ENCODE data around the gene DDRGK1. TPM values are rescaled to one million over a fixed set of nuclear protein-coding genes. Genes with fewer than 3 reads are reported as not detected.

Gene DDRGK1
- total RNA-seq, 2 donors from 2014 or later, result 43.8 to 48.0 TPM

- H3K36me3 ChIP-seq, result no peaks in the 10 kb centered on the region
- H3K4me1 ChIP-seq, result peaks cover 0 to 24% of the 10 kb centered on the region in 2 donors
- H3K9me3 ChIP-seq, result no peaks in the 10 kb centered on the region
- H3K27me3 ChIP-seq, result no peaks in the 10 kb centered on the region
- no peak for DNase-seq (ENCODE audit: low spot score)
- TF ChIP-seq CTCF (IDR thresholded peaks at IDR 0.05), result no peak
- peak overlapping the region in 1 of 2 donors; percentile 68 for H3K27ac ChIP-seq
- peak overlapping the region; percentile 80 to 92 for H3K4me3 ChIP-seq
Measured at GRCh38 chr20:3172126-3172932, 32.2 kb downstream of the DDRGK1 start.

- peaks cover 0 to 24% of the 10 kb centered on the region in 2 donors for H3K4me1 ChIP-seq
- no peaks in the 10 kb centered on the region for H3K36me3 ChIP-seq
- no peak for DNase-seq (ENCODE audit: low spot score)
- no peak for TF ChIP-seq CTCF (IDR thresholded peaks at IDR 0.05)
- no peaks in the 10 kb centered on the region for H3K27me3 ChIP-seq
- no peaks in the 10 kb centered on the region for H3K9me3 ChIP-seq
- no peak overlapping the region for H3K4me3 ChIP-seq
- H3K27ac ChIP-seq, result no peak overlapping the region
Measured at GRCh38 chr20:3171391-3172125, 32.9 kb downstream of the DDRGK1 start.

- H3K27ac ChIP-seq, result no peak overlapping the region
- no peak for DNase-seq (ENCODE audit: low spot score)
- no peaks in the 10 kb centered on the region for H3K27me3 ChIP-seq
- H3K4me3 ChIP-seq, result no peak overlapping the region
- H3K36me3 ChIP-seq, result no peaks in the 10 kb centered on the region
- H3K9me3 ChIP-seq, result no peaks in the 10 kb centered on the region
- no peak for TF ChIP-seq CTCF (IDR thresholded peaks at IDR 0.05)
- peaks cover 0 to 19% of the 10 kb centered on the region in 2 donors for H3K4me1 ChIP-seq
Measured at GRCh38 chr20:3168829-3169590, 35.5 kb downstream of the DDRGK1 start.

GRCh38 chr20:3168079-3168828 is 36.2 kb downstream of the DDRGK1 start:
- TF ChIP-seq CTCF (IDR thresholded peaks at IDR 0.05), result no peak
- Histone ChIP-seq H3K9me3 (no peaks in the 10 kb centered on the region), H3K36me3 (no peaks in the 10 kb centered on the region), H3K27ac (peak overlapping the region; percentile 26 to 40), H3K27me3 (no peaks in the 10 kb centered on the region), H3K4me1 (peaks cover 0 to 17% of the 10 kb centered on the region in 2 donors), H3K4me3 (peak overlapping the region; percentile 35 to 48)
- no peak for DNase-seq (ENCODE audit: low spot score)

GRCh38 chr20:3167738-3168078 is 36.8 kb downstream of the DDRGK1 start:
- TF ChIP-seq CTCF (IDR thresholded peaks at IDR 0.05), result no peak
- no peaks in the 10 kb centered on the region for H3K9me3 ChIP-seq
- peak overlapping the region; percentile 35 to 48 for H3K4me3 ChIP-seq
- peaks cover 0 to 14% of the 10 kb centered on the region in 2 donors for H3K4me1 ChIP-seq
- H3K36me3 ChIP-seq, result no peaks in the 10 kb centered on the region
- DNase-seq (ENCODE audit: low spot score), result no peak
- H3K27me3 ChIP-seq, result no peaks in the 10 kb centered on the region
- H3K27ac ChIP-seq, result peak overlapping the region; percentile 26 to 40
